Measurements from ENCODE around the gene FAM153A. TPM values are rescaled to one million over a fixed set of nuclear protein-coding genes. Genes with fewer than 3 reads are reported as not detected.
"Not testable (repeated sequence)": the region's sequence is repeated elsewhere in the genome, so short reads cannot be mapped to it uniquely, and the experiment has no call there.

FAM153A gene
- total RNA-seq, 1 experiment from 2014 or later: 1.2 TPM

DNA sequence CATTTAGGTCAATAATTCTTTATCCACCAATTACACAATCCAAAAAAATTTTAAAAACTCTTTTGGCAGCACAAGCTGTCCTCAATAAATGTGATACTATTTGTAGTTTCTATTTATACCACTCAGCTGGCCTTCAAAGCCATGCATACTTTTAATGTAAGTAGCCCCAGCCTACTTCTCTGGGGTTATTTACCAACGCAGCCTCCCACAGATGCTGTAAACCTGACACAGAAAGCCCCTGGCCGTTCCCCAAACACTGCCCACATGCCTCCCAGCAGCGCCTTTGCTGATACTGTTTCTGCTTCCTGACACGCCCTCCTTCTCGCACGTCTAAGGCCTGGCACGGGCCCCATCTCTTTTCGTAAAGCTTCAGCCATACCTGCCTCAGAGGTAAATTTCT lies 62.7 kb downstream of the FAM153A start:
- H2BK12ac ChIP-seq (ENCODE audit: insufficient read length, low read depth, low read length); H4K91ac ChIP-seq (ENCODE audit: insufficient read length, low read depth, low read length); H3K9me3 ChIP-seq (ENCODE audit: control insufficient read depth, low read depth, low read length); H3K14ac ChIP-seq (ENCODE audit: insufficient read depth, low read length); H3K4me1 Mint-ChIP-seq; H3K9me3 Mint-ChIP-seq; H3K79me2 ChIP-seq (ENCODE audit: insufficient read depth, low read length); H4K8ac ChIP-seq (replicated peaks; ENCODE audit: insufficient read length, low read depth, low read length); H3K56ac ChIP-seq (ENCODE audit: insufficient read length, low read depth, low read length); H2AFZ ChIP-seq (ENCODE audit: low read length); H3K4me1 ChIP-seq (ENCODE audit: insufficient read depth, low read length); H3K27ac ChIP-seq (ENCODE audit: insufficient read length, low read depth, low read length); H3K4me2 ChIP-seq (ENCODE audit: insufficient read depth, insufficient read length, low read length); H2AK5ac ChIP-seq (ENCODE audit: insufficient read length, low read length); H3K4ac ChIP-seq (ENCODE audit: low read depth, low read length); H3K23ac ChIP-seq (ENCODE audit: insufficient read length, low read depth, low read length); H2BK120ac ChIP-seq (ENCODE audit: low read depth, low read length, poor library complexity, severe bottlenecking); H3K4me3 Mint-ChIP-seq; H3T11ph ChIP-seq (ENCODE audit: low read length); H2BK5ac ChIP-seq (ENCODE audit: insufficient read length, low read length); H3K36me3 Mint-ChIP-seq (ENCODE audit: insufficient read depth in 1 of 3, low read depth in 3 of 3); H4K5ac ChIP-seq (ENCODE audit: insufficient read length, low read depth, low read length); H2BK20ac ChIP-seq (ENCODE audit: low read depth, low read length, poor library complexity, severe bottlenecking); H3K27ac Mint-ChIP-seq; H3K79me1 ChIP-seq (ENCODE audit: insufficient read depth, low read depth, low read length, poor library complexity, severe bottlenecking); DNase-seq; H3K9ac ChIP-seq (ENCODE audit: extremely low read depth, insufficient read length, low read length); H3K27me3 Mint-ChIP-seq (ENCODE audit: low read depth); H3K18ac ChIP-seq (ENCODE audit: insufficient read length, low read depth, low read length); H3K27me3 ChIP-seq (ENCODE audit: insufficient read depth, low read length); H3K23me2 ChIP-seq (ENCODE audit: insufficient read length, low read depth, low read length, poor library complexity, severe bottlenecking); H4K20me1 ChIP-seq (ENCODE audit: control insufficient read depth, insufficient read depth, insufficient read length); H2BK15ac ChIP-seq (ENCODE audit: low read depth, low read length): not testable (repeated sequence)
- WGBS (ENCODE audit: extremely low coverage, insufficient read length, low lambda C conversion rate): no CpG with 5 or more reads among the region's 8 CpGs

DNA sequence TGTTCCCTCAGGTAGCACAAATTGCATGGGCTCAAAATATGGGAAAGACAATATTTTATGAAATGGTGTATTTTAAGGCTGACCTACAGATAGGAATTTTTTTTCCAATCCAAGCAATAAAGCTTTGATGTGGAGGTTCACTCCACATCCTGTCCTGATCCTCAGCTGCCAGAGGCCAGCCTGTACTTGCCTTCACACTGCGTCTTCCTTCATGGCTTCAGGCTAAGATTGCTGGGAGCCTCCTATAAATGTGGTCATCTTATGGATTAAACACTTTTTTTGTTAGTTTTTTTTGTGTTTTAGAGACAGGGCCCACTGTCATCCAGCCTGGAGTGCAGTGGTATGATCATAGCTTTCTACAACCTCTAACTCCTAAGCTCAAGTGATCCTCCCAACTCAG lies 67.3 kb downstream of the FAM153A start:
- H3T11ph ChIP-seq (ENCODE audit: low read length); H3K4ac ChIP-seq (ENCODE audit: low read depth, low read length); H3K4me1 ChIP-seq (ENCODE audit: insufficient read depth, low read length); H3K79me1 ChIP-seq (ENCODE audit: insufficient read depth, low read depth, low read length, poor library complexity, severe bottlenecking); H3K18ac ChIP-seq (ENCODE audit: insufficient read length, low read depth, low read length); DNase-seq; H3K23me2 ChIP-seq (ENCODE audit: insufficient read length, low read depth, low read length, poor library complexity, severe bottlenecking); H4K8ac ChIP-seq (replicated peaks; ENCODE audit: insufficient read length, low read depth, low read length); H2BK120ac ChIP-seq (ENCODE audit: low read depth, low read length, poor library complexity, severe bottlenecking); H3K79me2 ChIP-seq (ENCODE audit: insufficient read depth, low read length); H4K20me1 ChIP-seq (ENCODE audit: control insufficient read depth, insufficient read depth, insufficient read length); H2BK5ac ChIP-seq (ENCODE audit: insufficient read length, low read length); H3K4me3 Mint-ChIP-seq; H4K91ac ChIP-seq (ENCODE audit: insufficient read length, low read depth, low read length); H3K36me3 Mint-ChIP-seq (ENCODE audit: insufficient read depth in 1 of 3, low read depth in 3 of 3); H3K23ac ChIP-seq (ENCODE audit: insufficient read length, low read depth, low read length); H3K27ac ChIP-seq (ENCODE audit: insufficient read length, low read depth, low read length); H3K14ac ChIP-seq (ENCODE audit: insufficient read depth, low read length); H2BK15ac ChIP-seq (ENCODE audit: low read depth, low read length); H3K9me3 Mint-ChIP-seq; H3K27me3 Mint-ChIP-seq (ENCODE audit: low read depth); H2BK20ac ChIP-seq (ENCODE audit: low read depth, low read length, poor library complexity, severe bottlenecking); H2BK12ac ChIP-seq (ENCODE audit: insufficient read length, low read depth, low read length); H3K9ac ChIP-seq (ENCODE audit: extremely low read depth, insufficient read length, low read length); H3K27me3 ChIP-seq (ENCODE audit: insufficient read depth, low read length); H3K56ac ChIP-seq (ENCODE audit: insufficient read length, low read depth, low read length); H3K4me2 ChIP-seq (ENCODE audit: insufficient read depth, insufficient read length, low read length); H4K5ac ChIP-seq (ENCODE audit: insufficient read length, low read depth, low read length); H3K9me3 ChIP-seq (ENCODE audit: control insufficient read depth, low read depth, low read length); H2AK5ac ChIP-seq (ENCODE audit: insufficient read length, low read length); H3K4me1 Mint-ChIP-seq; H3K27ac Mint-ChIP-seq; H2AFZ ChIP-seq (ENCODE audit: low read length): not testable (repeated sequence)
- WGBS (ENCODE audit: extremely low coverage, insufficient read length, low lambda C conversion rate): no CpG with 5 or more reads among the region's 1 CpG

Measured in H9 (cell line).